ENCODE data around the gene MYBBP1A.

The MYBBP1A gene

DNA sequence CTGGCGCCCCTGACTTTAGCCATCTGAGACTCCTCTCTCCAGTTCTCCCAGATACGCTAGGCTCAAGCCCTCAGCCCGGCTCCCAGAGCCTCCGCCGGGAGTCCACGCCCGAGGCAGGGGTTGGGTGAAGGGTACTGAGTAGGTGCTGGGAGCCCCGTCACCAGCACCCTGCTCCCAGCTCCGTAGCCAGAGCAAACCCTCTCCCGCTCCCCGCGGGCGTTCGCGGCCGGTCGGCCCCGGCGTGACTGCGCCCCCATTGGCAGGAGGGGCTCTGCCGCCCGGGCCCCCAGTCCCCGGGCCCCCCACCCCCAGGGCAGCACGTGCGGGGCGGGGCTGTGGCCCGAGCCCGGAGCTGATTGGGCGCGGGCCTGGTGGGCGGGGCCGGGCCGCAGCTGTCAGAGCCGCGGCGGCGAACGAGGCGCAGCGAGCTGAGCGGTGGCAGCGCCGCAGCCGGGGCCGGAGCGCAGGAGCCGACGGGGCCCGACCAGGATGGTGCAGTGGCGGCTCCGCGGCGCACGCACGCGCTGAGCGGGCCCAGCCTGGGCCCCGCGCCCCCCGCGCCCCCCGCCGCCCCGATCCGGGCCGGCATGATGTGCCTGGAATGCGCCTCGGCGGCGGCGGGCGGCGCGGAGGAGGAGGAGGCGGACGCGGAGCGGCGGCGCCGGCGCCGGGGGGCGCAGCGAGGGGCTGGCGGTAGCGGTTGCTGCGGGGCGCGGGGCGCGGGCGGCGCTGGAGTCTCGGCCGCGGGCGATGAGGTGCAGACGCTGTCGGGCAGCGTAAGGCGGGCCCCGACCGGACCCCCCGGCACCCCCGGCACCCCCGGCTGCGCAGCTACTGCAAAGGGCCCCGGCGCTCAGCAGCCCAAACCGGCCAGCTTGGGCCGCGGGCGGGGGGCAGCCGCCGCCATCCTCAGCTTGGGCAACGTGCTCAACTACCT lies 56.5 kb downstream of the MYBBP1A start, which contains the start of gene SPNS2:
TSS of gene SPNS2 (plus strand) at position 421 of the 937 bp plus-strand sequence. CDS start at position 588, 167 bp downstream.
- peak within 1 kb of the TSS; percentile 60 for H2AK5ac ChIP-seq (ENCODE audit: low read length, severe bottlenecking)
- peak; percentile 41 for DNase-seq
- peaks cover 35 to 68% of the 10 kb centered on the region in 2 experiments for H3K27me3 ChIP-seq (ENCODE audit: control insufficient read depth in 1 of 2, insufficient read depth in 1 of 2, low read length in 2 of 2)
- 1% methylated on average over 38 of the region's 117 CpGs for WGBS
- H2BK120ac ChIP-seq (ENCODE audit: low read depth, low read length) = no peak within 1 kb of the TSS
- H3K4me1 ChIP-seq (ENCODE audit: control insufficient read depth, insufficient read depth, low read depth, low read length) = peaks cover 40% of the 10 kb centered on the region
- no peak within 1 kb of the TSS for H3K14ac ChIP-seq (ENCODE audit: low read length in 2 of 2)
- no peak within 1 kb of the TSS for H3K4ac ChIP-seq (ENCODE audit: low read depth in 1 of 2, low read length in 2 of 2)
- peak within 1 kb of the TSS; percentile 58 for H3K27ac ChIP-seq (ENCODE audit: low read length, poor library complexity, severe bottlenecking)
- H4K8ac ChIP-seq (ENCODE audit: low read length) = no peak within 1 kb of the TSS
- H3K79me1 ChIP-seq (replicated peaks; ENCODE audit: low read length, poor library complexity, severe bottlenecking) = no peaks in the 10 kb centered on the region
- peak within 1 kb of the TSS in 1 of 2 experiments; percentile 61 for H3K4me3 ChIP-seq (ENCODE audit: insufficient read depth in 1 of 2, low read depth in 1 of 2, low read length in 2 of 2)
- peak within 1 kb of the TSS; percentile 77 for H3K4me2 ChIP-seq (ENCODE audit: low read length, poor library complexity, severe bottlenecking)
- no peak within 1 kb of the TSS for H2BK12ac ChIP-seq (ENCODE audit: low read length in 2 of 2)
- H3K9ac ChIP-seq (ENCODE audit: low read length) = no peak within 1 kb of the TSS
- H3K18ac ChIP-seq (ENCODE audit: low read depth in 1 of 2, low read length in 2 of 2) = no peak within 1 kb of the TSS
- no peak within 1 kb of the TSS for H2AFZ ChIP-seq (ENCODE audit: low read depth, low read length)
- H2BK15ac ChIP-seq (ENCODE audit: low read depth, poor library complexity, severe bottlenecking) = no peak within 1 kb of the TSS
- H2BK5ac ChIP-seq (ENCODE audit: low read depth, low read length, poor library complexity, severe bottlenecking) = no peak within 1 kb of the TSS
- H3K9me3 ChIP-seq (ENCODE audit: control insufficient read depth, low read length) = no peaks in the 10 kb centered on the region
- no peak within 1 kb of the TSS for H4K91ac ChIP-seq (ENCODE audit: low read length)
- H3K36me3 ChIP-seq (ENCODE audit: control insufficient read depth in 1 of 2, insufficient read depth in 2 of 2, low read depth in 1 of 2, low read length in 2 of 2) = peaks cover 0 to 3% of the 10 kb centered on the region in 2 experiments
- no peak within 1 kb of the TSS for H3K23ac ChIP-seq (ENCODE audit: low read length in 2 of 2)

DNA sequence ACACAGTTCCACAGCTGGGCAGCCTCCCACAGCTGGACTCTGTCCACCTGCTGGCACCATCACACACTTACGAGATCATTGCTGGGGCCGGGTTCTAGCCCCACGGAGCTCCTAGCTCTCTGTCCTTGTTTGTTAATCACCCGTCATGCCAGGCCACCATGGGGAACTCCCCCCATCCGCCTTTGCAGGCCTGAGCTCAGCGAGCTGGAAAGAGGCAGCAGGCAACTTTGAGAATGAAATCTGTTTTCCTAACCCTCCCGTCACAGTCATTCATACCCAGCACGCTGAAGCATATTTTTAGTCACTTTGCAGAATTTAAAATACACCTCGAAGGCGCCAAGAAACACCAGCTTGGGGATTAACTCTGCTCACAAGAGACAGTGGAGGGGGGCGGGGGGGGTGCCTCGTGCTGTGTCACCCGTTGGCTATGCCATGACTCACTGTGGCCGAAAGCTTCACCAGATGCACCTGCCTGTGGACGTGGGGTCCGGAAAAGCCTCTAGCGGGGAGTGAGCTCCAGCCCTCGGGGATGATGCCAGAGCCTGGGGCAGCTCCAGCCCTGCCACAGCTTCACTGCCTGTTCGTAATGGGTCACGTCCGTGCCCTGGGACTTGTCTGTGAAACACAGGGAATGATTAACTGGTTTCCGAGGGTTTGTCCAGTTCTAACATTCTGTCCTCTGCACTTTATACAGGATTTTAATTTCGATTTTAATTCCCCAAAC lies 57.9 kb downstream of the MYBBP1A start:
- Histone ChIP-seq H4K91ac (ENCODE audit: low read length) (no peak overlapping the region), H3K4me1 (ENCODE audit: control insufficient read depth, insufficient read depth, low read depth, low read length) (peaks cover 40% of the 10 kb centered on the region), H3K14ac (ENCODE audit: low read length in 2 of 2) (no peak overlapping the region), H2AK5ac (ENCODE audit: low read length, severe bottlenecking) (no peak overlapping the region), H3K4me3 (ENCODE audit: insufficient read depth in 1 of 2, low read depth in 1 of 2, low read length in 2 of 2) (no peak overlapping the region), H3K4ac (ENCODE audit: low read depth in 1 of 2, low read length in 2 of 2) (no peak overlapping the region), H3K4me2 (ENCODE audit: low read length, poor library complexity, severe bottlenecking) (peak overlapping the region; percentile 38), H3K27me3 (ENCODE audit: control insufficient read depth in 1 of 2, insufficient read depth in 1 of 2, low read length in 2 of 2) (peaks cover 23 to 65% of the 10 kb centered on the region in 2 experiments), H2BK15ac (ENCODE audit: low read depth, poor library complexity, severe bottlenecking) (no peak overlapping the region), H2AFZ (ENCODE audit: low read depth, low read length) (no peak overlapping the region), H4K8ac (ENCODE audit: low read length) (no peak overlapping the region), H3K79me1 (replicated peaks; ENCODE audit: low read length, poor library complexity, severe bottlenecking) (no peaks in the 10 kb centered on the region), H3K18ac (ENCODE audit: low read depth in 1 of 2, low read length in 2 of 2) (no peak overlapping the region), H2BK12ac (ENCODE audit: low read length in 2 of 2) (no peak overlapping the region), H3K36me3 (ENCODE audit: control insufficient read depth in 1 of 2, insufficient read depth in 2 of 2, low read depth in 1 of 2, low read length in 2 of 2) (no peaks in the 10 kb centered on the region), H3K27ac (ENCODE audit: low read length, poor library complexity, severe bottlenecking) (peak overlapping the region; percentile 73), H3K23ac (ENCODE audit: low read length in 2 of 2) (no peak overlapping the region), H2BK5ac (ENCODE audit: low read depth, low read length, poor library complexity, severe bottlenecking) (no peak overlapping the region), H3K9ac (ENCODE audit: low read length) (no peak overlapping the region), H3K9me3 (ENCODE audit: control insufficient read depth, low read length) (no peaks in the 10 kb centered on the region), H2BK120ac (ENCODE audit: low read depth, low read length) (no peak overlapping the region)
- WGBS = 61% methylated on average over 21 of the region's 23 CpGs
- DNase-seq = no peak

DNA sequence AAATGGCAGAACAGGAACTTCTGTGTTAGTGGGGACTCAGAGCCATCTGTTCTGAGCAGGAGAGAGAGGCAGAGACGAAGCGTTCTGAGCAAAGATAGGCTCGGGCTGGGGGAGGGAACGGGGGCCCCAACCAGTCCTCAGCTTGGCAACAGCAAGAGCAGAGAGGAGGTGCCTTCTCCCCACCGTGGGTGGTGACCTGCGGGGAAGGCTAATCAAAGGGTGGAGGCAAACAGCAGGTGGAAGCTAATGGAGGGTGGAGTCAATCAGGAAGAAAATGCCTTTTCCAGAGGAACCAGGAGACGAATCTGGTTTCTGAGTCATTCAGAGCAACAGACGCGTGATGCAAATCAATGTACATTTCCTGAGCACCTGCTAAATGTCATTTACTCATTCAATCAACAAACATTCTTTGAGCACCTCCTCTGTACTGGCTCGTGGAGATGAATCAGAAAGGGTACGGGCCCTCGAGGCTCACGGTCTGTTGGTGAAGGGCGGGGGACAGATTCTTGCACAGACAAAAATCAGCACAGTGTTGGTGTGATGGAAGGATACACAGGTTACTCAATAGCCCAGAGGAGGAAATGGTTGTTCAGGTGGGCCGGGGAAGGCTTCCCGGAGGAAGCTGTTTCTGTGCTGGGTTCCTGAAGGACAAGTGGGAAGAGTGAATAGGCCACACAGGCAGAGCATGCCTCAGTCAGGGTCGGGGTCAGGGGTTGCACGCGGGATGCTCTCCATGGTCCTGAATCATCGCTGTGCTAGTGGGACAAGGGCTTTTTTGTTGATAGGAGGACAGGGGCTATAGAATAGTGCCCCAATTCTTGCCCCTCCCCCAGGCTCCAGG lies 62.2 kb downstream of the MYBBP1A start:
- H3K36me3 ChIP-seq (ENCODE audit: control insufficient read depth in 1 of 2, insufficient read depth in 2 of 2, low read depth in 1 of 2, low read length in 2 of 2) = no peaks in the 10 kb centered on the region

More for the DNA sequence above, 62.2 kb downstream of the MYBBP1A start:
- Histone ChIP-seq H2BK120ac (ENCODE audit: low read depth, low read length) (no peak overlapping the region), H4K8ac (ENCODE audit: low read length) (no peak overlapping the region), H3K18ac (ENCODE audit: low read depth in 1 of 2, low read length in 2 of 2) (no peak overlapping the region), H2BK12ac (ENCODE audit: low read length in 2 of 2) (no peak overlapping the region), H4K91ac (ENCODE audit: low read length) (no peak overlapping the region), H3K9me3 (ENCODE audit: control insufficient read depth, low read length) (no peaks in the 10 kb centered on the region), H3K14ac (ENCODE audit: low read length in 2 of 2) (no peak overlapping the region), H3K27me3 (ENCODE audit: control insufficient read depth in 1 of 2, insufficient read depth in 1 of 2, low read length in 2 of 2) (peaks cover 4 to 44% of the 10 kb centered on the region in 2 experiments), H2BK5ac (ENCODE audit: low read depth, low read length, poor library complexity, severe bottlenecking) (no peak overlapping the region), H3K9ac (ENCODE audit: low read length) (no peak overlapping the region), H3K4me1 (ENCODE audit: control insufficient read depth, insufficient read depth, low read depth, low read length) (peaks cover 32% of the 10 kb centered on the region), H2AFZ (ENCODE audit: low read depth, low read length) (no peak overlapping the region), H2AK5ac (ENCODE audit: low read length, severe bottlenecking) (no peak overlapping the region), H3K4me3 (ENCODE audit: insufficient read depth in 1 of 2, low read depth in 1 of 2, low read length in 2 of 2) (no peak overlapping the region), H3K79me1 (replicated peaks; ENCODE audit: low read length, poor library complexity, severe bottlenecking) (no peaks in the 10 kb centered on the region), H3K23ac (ENCODE audit: low read length in 2 of 2) (no peak overlapping the region), H2BK15ac (ENCODE audit: low read depth, poor library complexity, severe bottlenecking) (no peak overlapping the region), H3K4me2 (ENCODE audit: low read length, poor library complexity, severe bottlenecking) (no peak overlapping the region), H3K4ac (ENCODE audit: low read depth in 1 of 2, low read length in 2 of 2) (no peak overlapping the region), H3K27ac (ENCODE audit: low read length, poor library complexity, severe bottlenecking) (no peak overlapping the region)
- peak; percentile 38 for DNase-seq
- WGBS = 53% methylated on average over 20 of the region's 20 CpGs
